ENCODE measurements around the gene BRF1.

DNA sequence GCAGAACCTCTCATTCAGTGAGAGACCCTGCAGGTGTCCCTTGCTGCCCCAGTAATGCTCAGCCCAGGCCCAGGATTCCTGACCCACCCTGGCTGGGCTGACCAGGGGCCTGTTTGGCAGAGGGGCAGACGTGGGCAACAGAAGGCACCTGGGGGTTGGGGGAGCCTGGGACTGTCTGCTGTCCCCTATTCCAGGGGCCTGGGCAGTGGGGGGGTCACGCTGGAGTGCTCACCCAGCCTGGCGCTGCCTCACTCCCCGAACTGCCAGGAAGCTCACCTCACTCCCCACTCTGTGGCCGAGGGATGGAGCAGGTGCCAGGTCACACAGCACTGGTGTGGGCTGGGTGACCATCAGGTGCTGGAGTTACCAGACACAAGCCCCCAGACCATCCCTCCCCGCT lies 97.1 kb downstream of the BRF1 start:
- TF ChIP-seq, protein P1, sequence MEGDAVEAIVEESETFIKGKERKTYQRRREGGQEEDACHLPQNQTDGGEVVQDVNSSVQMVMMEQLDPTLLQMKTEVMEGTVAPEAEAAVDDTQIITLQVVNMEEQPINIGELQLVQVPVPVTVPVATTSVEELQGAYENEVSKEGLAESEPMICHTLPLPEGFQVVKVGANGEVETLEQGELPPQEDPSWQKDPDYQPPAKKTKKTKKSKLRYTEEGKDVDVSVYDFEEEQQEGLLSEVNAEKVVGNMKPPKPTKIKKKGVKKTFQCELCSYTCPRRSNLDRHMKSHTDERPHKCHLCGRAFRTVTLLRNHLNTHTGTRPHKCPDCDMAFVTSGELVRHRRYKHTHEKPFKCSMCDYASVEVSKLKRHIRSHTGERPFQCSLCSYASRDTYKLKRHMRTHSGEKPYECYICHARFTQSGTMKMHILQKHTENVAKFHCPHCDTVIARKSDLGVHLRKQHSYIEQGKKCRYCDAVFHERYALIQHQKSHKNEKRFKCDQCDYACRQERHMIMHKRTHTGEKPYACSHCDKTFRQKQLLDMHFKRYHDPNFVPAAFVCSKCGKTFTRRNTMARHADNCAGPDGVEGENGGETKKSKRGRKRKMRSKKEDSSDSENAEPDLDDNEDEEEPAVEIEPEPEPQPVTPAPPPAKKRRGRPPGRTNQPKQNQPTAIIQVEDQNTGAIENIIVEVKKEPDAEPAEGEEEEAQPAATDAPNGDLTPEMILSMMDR (IDR thresholded peaks at IDR 0.05), result no peak
- no peak for TF ChIP-seq POLR2A (IDR thresholded peaks at IDR 0.05)

Data from esophagus squamous epithelium (tissue), 4 donors.